Endothelial cell of umbilical vein (primary cell): Measurements from ENCODE around the gene ADD1. TPM values are rescaled to one million over a fixed set of nuclear protein-coding genes. Genes with fewer than 3 reads are reported as not detected.

Experiments used
- BruUV-seq: library from RNA; stranded (reverse); fragments of 400-500 nt; replicated peaks from 2 replicates; lab custom pipeline; 2021; lab: Mats Ljungman, UMichigan
- CTCF ChIA-PET: fragments of 300-600, 350-600 bp; sonication (Branson Sonifier 250); formaldehyde crosslinking; loops from one replicate; lab custom pipeline; 2021; ENCODE audit warnings: antibody characterized with exemption, inconsistent platforms; lab: Charles Lee
- POLR2A ChIA-PET: fragments of 300-600, 350-600 bp; sonication (Branson Sonifier 250); formaldehyde crosslinking; loops from one replicate; lab custom pipeline; 2021; ENCODE audit warnings: antibody characterized with exemption, inconsistent platforms; lab: Charles Lee
- DNase-seq: peaks from one replicate; pipeline ENCODE4 v3.0.0-alpha.2; 2011; ENCODE audit warnings: low read depth, low spot score
- FAIRE-seq: peaks from 2 replicates; lab custom pipeline; 2011; peaks lifted over from hg19 to GRCh38; lab: Jason Lieb, UNC
- H2AFZ ChIP-seq: 2 replicates; pipeline ENCODE4 v1.6.0; 2012; ENCODE audit warnings: low read depth, low read length, control low read depth, inconsistent platforms
- H3K27ac ChIP-seq: 2 replicates; pipeline ENCODE4 v1.5.1; 2011; ENCODE audit warnings: low read depth, mild to moderate bottlenecking, control low read depth, low read length, moderate library complexity; ENCODE audit not compliant: insufficient read depth
- H3K27me3 ChIP-seq, 2 experiments: 2 replicates each; pipeline versions ENCODE4 v1.6.0 to v1.6.1; 2011; ENCODE audit warnings: low read length in 2 of 2, mixed read lengths in 1 of 2; ENCODE audit not compliant: control insufficient read depth in 2 of 2, insufficient read depth in 2 of 2
- H3K36me3 ChIP-seq, 2 experiments: 2 replicates in 1 of 2; 3 replicates in 1 of 2; pipeline ENCODE4 v1.5.1; 2011; ENCODE audit warnings: low read length in 2 of 2, mild to moderate bottlenecking in 1 of 2, moderate library complexity in 1 of 2; ENCODE audit not compliant: control insufficient read depth in 2 of 2, insufficient read depth in 2 of 2; ENCODE audit errors: extremely low read depth in 1 of 2
- H3K4me1 ChIP-seq: 3 replicates; pipeline ENCODE4 v1.5.1; 2011; ENCODE audit warnings: mild to moderate bottlenecking, low read length; ENCODE audit not compliant: control insufficient read depth, insufficient read depth; ENCODE audit errors: extremely low read depth
- H3K4me2 ChIP-seq: 2 replicates; pipeline ENCODE4 v1.6.1; 2011; ENCODE audit warnings: low read length, control low read depth, mixed read lengths; ENCODE audit not compliant: insufficient read depth
- H3K4me3 ChIP-seq, 3 experiments: fragments of 200-600 bp in 1 of 3; sonication (generic), shearing (Covaris generic) in 1 of 3; replicated peaks in 1 of 3; 2 replicates each; pipeline ENCODE4 v1.5.1; 2011 to 2016; ENCODE audit warnings: control low read depth in 3 of 3, low read length in 3 of 3, mild to moderate bottlenecking in 2 of 3, inconsistent platforms in 1 of 3, low read depth in 1 of 3, moderate library complexity in 1 of 3; ENCODE audit not compliant: insufficient read depth in 1 of 3
- H3K79me2 ChIP-seq: 2 replicates; pipeline ENCODE4 v1.6.0; 2012; ENCODE audit warnings: low read length, inconsistent platforms; ENCODE audit not compliant: control insufficient read depth, insufficient read depth
- H3K9ac ChIP-seq: replicated peaks from 2 replicates; pipeline ENCODE3; 2011; ENCODE audit warnings: low read length, control low read depth; ENCODE audit not compliant: insufficient read depth; ENCODE audit errors: extremely low read depth
- H3K9me1 ChIP-seq: replicated peaks from 3 replicates; pipeline ENCODE4 v1.6.0; 2011; ENCODE audit warnings: mild to moderate bottlenecking, low read length; ENCODE audit not compliant: control insufficient read depth, insufficient read depth; ENCODE audit errors: extremely low read depth
- H3K9me3 ChIP-seq: replicated peaks from 2 replicates; pipeline ENCODE4 v1.5.1; 2012; ENCODE audit warnings: low read length, inconsistent platforms; ENCODE audit not compliant: control insufficient read depth, insufficient read depth
- H4K20me1 ChIP-seq: replicated peaks from 2 replicates; pipeline ENCODE3; 2011; ENCODE audit warnings: mild to moderate bottlenecking, low read length; ENCODE audit not compliant: control insufficient read depth, insufficient read depth; ENCODE audit errors: extremely low read depth
- EZH2 ChIP-seq: IDR thresholded peaks from 2 replicates; pipeline ENCODE4 v1.6.1; 2012; ENCODE audit warnings: borderline replicate concordance, low read depth, mild to moderate bottlenecking, moderate library complexity, low read length, inconsistent platforms; ENCODE audit not compliant: severe bottlenecking
- FOS ChIP-seq: IDR thresholded peaks from 2 replicates; pipeline ENCODE4 v1.6.1; 2011; ENCODE audit warnings: mild to moderate bottlenecking, low read length, moderate library complexity, borderline replicate concordance; ENCODE audit not compliant: insufficient read depth
- GATA2 ChIP-seq: IDR thresholded peaks from 2 replicates; pipeline ENCODE4 v1.7.0; 2011; ENCODE audit warnings: low read depth, mild to moderate bottlenecking, moderate library complexity, mixed read lengths, low read length; ENCODE audit not compliant: insufficient read length, insufficient read depth
- JUN ChIP-seq: IDR thresholded peaks from 2 replicates; pipeline ENCODE4 v1.6.1; 2011; ENCODE audit warnings: borderline replicate concordance, low read depth; ENCODE audit not compliant: insufficient read length, insufficient read depth
- MAX ChIP-seq: IDR thresholded peaks from 2 replicates; pipeline ENCODE4 v1.6.1; 2011; ENCODE audit not compliant: insufficient read depth, insufficient read length
- MYC ChIP-seq: IDR thresholded peaks from one replicate; pipeline ENCODE4 v1.6.1; 2011; ENCODE audit warnings: mild to moderate bottlenecking, low read depth, low read length
- POLR2A ChIP-seq: IDR thresholded peaks from 2 replicates; pipeline ENCODE4 v1.6.1; 2012; ENCODE audit warnings: low read depth, mild to moderate bottlenecking, control low read depth, low read length
- POLR2AphosphoS5 ChIP-seq: IDR thresholded peaks from 2 replicates; pipeline ENCODE4 v1.6.1; 2012; ENCODE audit warnings: low read depth, mild to moderate bottlenecking, control low read depth, low read length, moderate library complexity; ENCODE audit not compliant: insufficient read depth
- dilution Hi-C: fragments of 300-500 bp; cut with MboI; formaldehyde crosslinking; loops from one replicate; pipeline ENCODE4 v1.15.0; 2019; ENCODE audit warnings: low sequenced_read_pairs; ENCODE audit not compliant: extremely low pct_ligation_motif_present
- intact Hi-C: fragments of 100-400 bp; cut with micrococcal nuclease; formaldehyde crosslinking; loops from one replicate; pipeline ENCODE4 v1.10.0; 2022
- polyA plus RNA-seq, 4 experiments: library from polyadenylated mRNA; depleted of rRNA in 3 of 4; stranded (reverse) in 3 of 4; unstranded in 1 of 4; fragments of >200 nt; gene quantifications; 2 replicates each; pipeline versions ENCODE4 v1.2.1 to v1.2.3, GENCODE V29; 2011 to 2012; ENCODE audit warnings: missing spikeins in 1 of 4
- total RNA-seq: library from RNA; stranded (reverse); gene quantifications from 2 replicates; pipeline ENCODE4 v1.2.3, GENCODE V29; 2021
- TF ChIP-seq, protein P1 (sequence below), 2 donors: IDR thresholded peaks; 1 replicate in 1 of 2; 2 replicates in 1 of 2; pipeline ENCODE4 v1.5.1; 2011; ENCODE audit warnings: low read length in 2 of 2, mild to moderate bottlenecking in 2 of 2, moderate library complexity in 2 of 2, control low read depth in 1 of 2, inconsistent platforms in 1 of 2, low read depth in 1 of 2; ENCODE audit not compliant: insufficient read depth in 1 of 2; ENCODE audit errors: extremely low read depth in 1 of 2

Gene ADD1
- total and polyA plus RNA-seq, 2 donors (not counting 3 experiments of a cell fraction or from before 2014, with no cell fraction given) = 219 to 305 TPM

DNA sequence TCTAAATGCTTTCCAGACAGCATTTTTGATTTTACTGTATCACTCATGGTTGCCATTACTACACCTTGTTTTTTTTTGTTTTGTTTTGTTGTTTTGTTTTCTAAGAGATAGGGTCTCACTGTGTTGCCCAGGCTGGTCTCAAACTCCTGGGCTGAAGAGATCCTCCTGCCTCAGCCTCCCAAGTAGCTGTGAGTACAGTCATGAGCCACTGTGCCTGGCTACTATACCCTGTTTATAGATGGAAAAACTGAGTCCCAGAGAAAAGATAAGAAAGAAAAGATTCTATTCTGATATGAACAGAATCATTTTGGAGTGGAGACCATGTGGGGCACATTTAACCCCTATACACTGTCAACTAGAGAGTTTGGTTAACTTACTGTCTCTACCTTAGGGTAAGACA lies 20.0 kb downstream of the ADD1 start:
- CTCF ChIA-PET = interaction anchor here (1.7 to 3.9 kb wide), 2 partner anchors 18 to 100 kb away, joined by 5 to 21 read pairs; no protein-coding TSS in a partner anchor

More for the DNA sequence above, 20.0 kb downstream of the ADD1 start:
- TF ChIP-seq MAX (no peak), MYC (no peak), FOS (no peak), JUN (no peak), EZH2 (no peak), GATA2 (no peak), POLR2AphosphoS5 (no peak), POLR2A (no peak)
- TF ChIP-seq, protein P1, sequence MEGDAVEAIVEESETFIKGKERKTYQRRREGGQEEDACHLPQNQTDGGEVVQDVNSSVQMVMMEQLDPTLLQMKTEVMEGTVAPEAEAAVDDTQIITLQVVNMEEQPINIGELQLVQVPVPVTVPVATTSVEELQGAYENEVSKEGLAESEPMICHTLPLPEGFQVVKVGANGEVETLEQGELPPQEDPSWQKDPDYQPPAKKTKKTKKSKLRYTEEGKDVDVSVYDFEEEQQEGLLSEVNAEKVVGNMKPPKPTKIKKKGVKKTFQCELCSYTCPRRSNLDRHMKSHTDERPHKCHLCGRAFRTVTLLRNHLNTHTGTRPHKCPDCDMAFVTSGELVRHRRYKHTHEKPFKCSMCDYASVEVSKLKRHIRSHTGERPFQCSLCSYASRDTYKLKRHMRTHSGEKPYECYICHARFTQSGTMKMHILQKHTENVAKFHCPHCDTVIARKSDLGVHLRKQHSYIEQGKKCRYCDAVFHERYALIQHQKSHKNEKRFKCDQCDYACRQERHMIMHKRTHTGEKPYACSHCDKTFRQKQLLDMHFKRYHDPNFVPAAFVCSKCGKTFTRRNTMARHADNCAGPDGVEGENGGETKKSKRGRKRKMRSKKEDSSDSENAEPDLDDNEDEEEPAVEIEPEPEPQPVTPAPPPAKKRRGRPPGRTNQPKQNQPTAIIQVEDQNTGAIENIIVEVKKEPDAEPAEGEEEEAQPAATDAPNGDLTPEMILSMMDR (IDR thresholded peaks at IDR 0.05; ENCODE audit: extremely low read depth in 1 of 2, insufficient read depth in 1 of 2, low read depth in 1 of 2, low read length in 2 of 2) = no peak
- intact Hi-C loops = no loop called here
- H3K4me1 ChIP-seq = peaks cover 65% of the 10 kb centered on the region
- H3K9me3 ChIP-seq = no peaks in the 10 kb centered on the region
- peaks cover 5% of the 10 kb centered on the region for H4K20me1 ChIP-seq
- no peaks in the 10 kb centered on the region for H3K27me3 ChIP-seq
- H3K27ac ChIP-seq = no peak overlapping the region
- FAIRE-seq = no peak
- no peak overlapping the region for H2AFZ ChIP-seq
- H3K79me2 ChIP-seq = peaks cover 91% of the 10 kb centered on the region
- no peak overlapping the region for H3K4me3 ChIP-seq
- H3K9ac ChIP-seq = no peak overlapping the region
- no peaks in the 10 kb centered on the region for H3K36me3 ChIP-seq
- dilution Hi-C loops = no loop called here
- H3K4me2 ChIP-seq = no peak overlapping the region
- POLR2A ChIA-PET = no interaction called here
- DNase-seq = no peak
- H3K9me1 ChIP-seq = no peaks in the 10 kb centered on the region
- no TSS peak for BruUV-seq
